Ecto neural progenitor cell (in vitro differentiated cells): Measurements from ENCODE around the gene TBX18.

Source experiments
- DNase-seq: peaks from one replicate; pipeline ENCODE4 v3.0.0-alpha.2; 2018; ENCODE audit warnings: low spot score

The TBX18 gene

GRCh38 chr6:84772428-84773132 lies 8.2 kb upstream of the TBX18 start:
- DNase-seq: peak; percentile 68

GRCh38 chr6:84771756-84772356 lies 7.5 kb upstream of the TBX18 start:
- DNase-seq: no peak

DNA sequence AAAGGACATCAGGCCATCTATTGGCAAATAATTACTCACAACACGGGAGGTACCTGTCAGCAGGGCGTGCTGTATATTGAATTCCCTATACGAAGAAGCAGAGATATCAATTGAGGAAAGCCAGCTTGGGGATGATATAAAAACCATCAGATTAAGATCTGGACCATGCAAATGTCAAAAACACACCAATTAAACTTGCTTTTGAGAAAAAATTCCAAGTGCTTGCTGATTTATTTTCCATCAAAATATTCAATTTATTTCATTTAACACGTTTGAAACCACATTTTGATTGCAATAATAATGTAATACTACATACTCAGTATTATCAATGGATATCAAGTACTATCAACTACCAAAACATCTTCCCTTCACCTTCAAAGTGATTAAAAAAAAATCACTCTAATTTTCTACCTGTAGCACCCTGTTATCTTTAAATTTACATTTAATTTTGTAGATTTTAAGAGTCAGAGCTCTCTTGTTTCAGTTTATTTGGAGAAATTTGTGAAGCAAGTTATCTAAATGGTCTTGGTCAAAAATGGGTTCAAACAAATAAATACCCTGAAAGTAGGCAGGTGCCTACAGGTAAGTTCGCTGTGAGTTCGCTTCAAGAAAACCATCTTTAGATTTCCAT lies 6.8 kb upstream of the TBX18 start:
- no peak for DNase-seq

DNA sequence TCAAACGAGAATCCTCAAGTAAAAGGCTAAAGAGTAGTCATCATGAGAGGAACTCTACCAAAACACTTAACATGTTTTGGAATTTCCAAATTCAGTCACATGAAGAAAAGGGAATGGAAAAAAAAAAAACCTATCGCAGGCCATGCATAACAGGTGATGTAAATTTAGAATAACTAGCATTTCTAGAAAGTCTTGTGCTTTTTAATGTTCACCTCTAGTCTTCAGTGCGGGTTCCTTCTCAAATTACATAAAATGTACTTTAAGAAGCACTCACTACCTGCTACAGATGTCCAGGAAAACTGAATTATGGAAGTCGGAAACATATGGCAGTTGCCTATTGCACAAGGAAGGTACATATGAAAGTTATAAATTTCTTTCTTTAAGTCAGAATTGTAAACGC lies 6.1 kb upstream of the TBX18 start:
- no peak for DNase-seq

DNA sequence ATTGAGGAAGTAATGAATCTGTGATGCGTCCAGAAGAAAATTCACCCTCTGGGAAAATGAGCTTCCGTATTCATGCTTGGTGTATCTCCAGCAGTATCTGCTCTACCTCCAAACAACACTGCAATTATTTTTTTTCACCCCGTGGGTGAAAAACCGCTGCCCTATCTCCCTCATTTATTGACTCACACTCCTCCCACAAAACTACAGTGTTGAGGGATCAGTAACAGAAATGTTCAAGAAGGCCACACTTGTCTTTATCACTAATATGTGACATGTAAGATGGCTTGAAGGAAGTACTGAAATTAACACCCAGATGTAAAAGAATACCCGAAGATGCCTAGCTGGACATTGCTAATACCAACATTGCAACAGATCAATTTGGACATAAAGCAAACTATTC lies 4.9 kb upstream of the TBX18 start:
- DNase-seq: no peak

- DNase-seq: peak; percentile 70
Measured at GRCh38 chr6:84768442-84769174, 4.2 kb upstream of the TBX18 start.

GRCh38 chr6:84767526-84768201 lies 3.3 kb upstream of the TBX18 start:
- no peak for DNase-seq

GRCh38 chr6:84766799-84767525 lies 2.6 kb upstream of the TBX18 start:
- DNase-seq: peak; percentile 68

DNA sequence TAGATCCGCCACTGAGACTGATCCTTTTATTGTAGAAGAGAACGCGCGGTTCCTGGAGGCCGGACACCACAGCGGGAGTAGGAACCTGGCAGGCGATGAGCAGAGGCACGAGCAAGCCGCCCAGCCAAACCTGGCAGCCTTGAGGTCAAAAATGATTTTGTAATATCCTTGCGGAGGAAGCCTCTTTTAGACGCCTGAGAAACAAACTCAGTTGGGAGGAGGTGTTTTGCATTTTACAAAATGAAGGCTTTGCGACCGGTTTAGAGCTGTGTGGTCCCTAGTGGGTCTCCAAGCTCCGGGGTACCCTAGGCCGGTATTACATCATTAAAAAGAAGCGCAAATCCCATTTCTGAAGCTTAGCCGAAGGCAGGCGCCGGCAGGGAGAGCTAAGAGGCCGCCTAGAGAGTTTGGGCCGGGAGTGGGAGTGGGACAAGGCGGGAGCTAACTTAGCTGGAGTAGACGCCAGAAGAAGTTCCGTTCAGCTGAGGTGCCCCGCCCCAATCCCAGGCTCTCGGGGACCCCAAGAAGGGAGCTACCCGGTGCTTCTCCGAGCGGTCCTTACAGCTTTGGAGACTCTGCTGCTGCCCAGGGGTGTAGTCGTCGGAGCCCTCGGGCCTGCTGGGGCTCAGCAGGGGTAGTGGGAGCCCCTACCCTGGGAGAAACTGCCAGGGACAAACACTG lies 1.9 kb upstream of the TBX18 start:
- DNase-seq: peak; percentile 55

- no peak for DNase-seq
Measured at GRCh38 chr6:84763886-84764331, 489 bp downstream of the TBX18 start.

GRCh38 chr6:84763003-84763885 lies 1.2 kb downstream of the TBX18 start:
- DNase-seq: peak; percentile 63

GRCh38 chr6:84762220-84763002 lies 2.0 kb downstream of the TBX18 start:
- DNase-seq: peak; percentile 68

- DNase-seq: no peak
Measured at GRCh38 chr6:84758486-84758885, 5.9 kb downstream of the TBX18 start.

GRCh38 chr6:84756877-84757276 lies 7.5 kb downstream of the TBX18 start:
- no peak for DNase-seq

GRCh38 chr6:84756466-84756865 lies 7.9 kb downstream of the TBX18 start:
- no peak for DNase-seq

GRCh38 chr6:84753173-84753572 lies 11.2 kb downstream of the TBX18 start:
- DNase-seq: no peak

- DNase-seq: no peak
Measured at GRCh38 chr6:84752118-84752850, 12.1 kb downstream of the TBX18 start.

DNA sequence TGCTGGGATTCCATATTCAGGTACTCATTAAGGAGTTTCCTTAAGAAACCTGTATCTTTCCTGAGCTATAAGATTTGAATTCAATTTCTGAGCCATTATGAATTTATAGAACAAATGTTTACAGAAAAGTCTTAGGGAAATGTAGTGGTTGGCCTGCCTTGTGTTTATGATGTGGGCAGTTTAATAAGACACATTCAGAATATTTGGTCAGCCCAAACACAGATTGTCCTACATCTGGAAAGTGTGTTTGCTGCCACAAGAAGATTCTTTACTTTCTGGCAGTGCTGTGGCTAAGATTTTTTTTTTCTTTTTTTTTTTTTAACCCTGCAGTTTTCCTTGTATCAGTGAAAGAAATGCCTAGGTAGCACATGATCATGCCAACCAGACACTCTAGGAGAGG lies 15.2 kb downstream of the TBX18 start:
- no peak for DNase-seq
